NCI-H748 (cell line): ENCODE measurements around the gene SFMBT2.

Source experiments
- DNase-seq: peaks from one replicate; lab custom pipeline; 2025; ENCODE audit not compliant: unreplicated experiment; lab: John Stamatoyannopoulos, UW

Gene SFMBT2

DNA sequence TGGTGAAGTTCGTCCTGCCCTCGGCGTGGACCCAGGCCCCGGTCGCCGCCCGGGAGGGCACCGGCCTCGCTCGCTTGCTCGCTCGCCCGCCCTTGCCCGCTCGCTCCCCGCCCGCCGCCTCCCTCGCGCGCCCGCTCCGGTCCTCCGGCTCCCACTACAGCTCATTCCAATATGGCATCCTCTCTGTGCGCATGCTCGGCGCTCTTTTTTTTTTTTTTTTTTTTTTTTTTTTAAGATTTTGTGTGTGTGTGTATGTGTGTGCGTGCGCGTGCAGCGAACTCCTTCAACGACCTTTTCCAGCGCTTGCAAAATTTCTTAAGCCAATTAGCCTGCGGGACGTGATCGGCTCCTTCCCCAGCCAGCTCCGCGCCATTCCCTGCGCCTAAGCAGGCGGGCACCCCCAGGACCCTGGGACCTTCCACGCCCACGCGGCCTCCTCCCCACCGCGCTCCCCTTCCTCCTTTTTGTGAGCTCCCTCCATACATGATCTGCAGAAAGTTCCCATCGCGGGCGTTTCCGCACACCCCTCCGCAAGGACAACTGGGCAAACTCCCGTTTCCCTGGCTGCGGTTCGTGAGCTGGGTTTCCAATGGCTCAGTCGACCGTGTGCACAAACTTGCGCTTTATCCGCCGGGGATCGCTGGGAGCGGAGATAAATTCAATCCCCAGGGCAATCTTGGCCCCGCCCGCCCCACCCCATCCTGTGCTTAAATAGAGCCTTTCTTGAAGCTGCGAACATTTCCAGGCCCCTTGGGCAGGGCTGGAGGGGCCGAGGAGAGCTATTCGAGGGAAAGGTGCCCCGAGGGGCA, at the start of gene SFMBT2:
Gene SFMBT2, minus strand, starts transcription at position 173 of the 809 bp plus-strand sequence. CDS start 29,136 bp downstream, outside the sequence.
- peak; percentile 39 for DNase-seq

- no peak for DNase-seq
These were observed 49.2 kb upstream of the SFMBT2 start for GRCh38 chr10:7460006-7460405.

DNA sequence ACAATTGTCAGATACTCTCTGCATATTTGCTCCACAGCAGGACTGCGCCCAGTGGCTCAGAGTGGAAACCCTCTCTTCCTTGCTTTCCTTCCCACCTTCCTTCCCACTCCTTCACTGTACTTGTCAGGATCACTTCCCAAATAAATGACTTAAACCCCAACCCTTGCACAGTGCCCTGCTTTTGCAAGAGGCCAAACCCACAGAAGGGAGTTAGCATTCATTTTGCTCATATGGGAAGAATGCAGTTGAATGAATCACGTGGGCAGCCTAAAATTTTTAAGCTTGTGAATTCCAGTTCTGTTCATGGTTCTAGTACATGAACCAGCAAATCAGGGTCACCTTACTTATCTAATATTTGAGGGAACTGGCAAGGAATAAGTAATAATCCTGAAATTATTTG, 47.7 kb upstream of the SFMBT2 start:
- no peak for DNase-seq

GRCh38 chr10:7457478-7458316, 46.9 kb upstream of the SFMBT2 start:
- DNase-seq: no peak

DNA sequence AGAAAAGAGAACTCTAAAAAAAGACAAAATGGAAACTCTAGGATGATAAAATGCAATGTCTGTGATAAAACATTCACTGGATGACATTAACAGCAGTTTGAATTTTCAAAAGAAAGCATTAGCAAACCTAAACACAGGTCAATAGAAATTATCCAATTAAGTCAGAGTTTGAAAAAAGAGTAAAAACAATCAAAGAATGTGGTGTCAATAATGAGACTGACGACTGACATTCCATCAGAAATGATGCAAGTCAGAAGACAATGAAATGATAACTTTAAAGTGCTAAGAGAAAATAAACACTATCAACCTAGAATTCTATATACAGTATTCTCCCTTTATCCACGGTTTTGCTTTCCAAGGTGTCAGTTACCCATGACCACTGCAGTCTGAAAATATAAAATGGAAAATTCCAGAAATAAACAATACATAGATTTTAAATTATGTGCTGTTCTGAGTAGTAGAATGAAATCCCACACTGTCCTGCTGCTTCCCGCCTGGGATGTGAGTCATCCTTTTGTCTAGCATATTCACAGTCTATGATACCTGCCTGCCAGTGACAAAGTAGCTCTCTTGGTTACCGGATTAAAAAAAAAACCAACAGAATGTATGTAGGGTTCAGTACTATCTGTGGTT, 38.3 kb upstream of the SFMBT2 start:
- no peak for DNase-seq

- no peak for DNase-seq
These were observed 34.8 kb upstream of the SFMBT2 start for GRCh38 chr10:7445474-7446185.

GRCh38 chr10:7444551-7445121, 33.8 kb upstream of the SFMBT2 start:
- peak; percentile 45 for DNase-seq

- no peak for DNase-seq
These were observed 32.2 kb upstream of the SFMBT2 start for GRCh38 chr10:7443036-7443435.

DNA sequence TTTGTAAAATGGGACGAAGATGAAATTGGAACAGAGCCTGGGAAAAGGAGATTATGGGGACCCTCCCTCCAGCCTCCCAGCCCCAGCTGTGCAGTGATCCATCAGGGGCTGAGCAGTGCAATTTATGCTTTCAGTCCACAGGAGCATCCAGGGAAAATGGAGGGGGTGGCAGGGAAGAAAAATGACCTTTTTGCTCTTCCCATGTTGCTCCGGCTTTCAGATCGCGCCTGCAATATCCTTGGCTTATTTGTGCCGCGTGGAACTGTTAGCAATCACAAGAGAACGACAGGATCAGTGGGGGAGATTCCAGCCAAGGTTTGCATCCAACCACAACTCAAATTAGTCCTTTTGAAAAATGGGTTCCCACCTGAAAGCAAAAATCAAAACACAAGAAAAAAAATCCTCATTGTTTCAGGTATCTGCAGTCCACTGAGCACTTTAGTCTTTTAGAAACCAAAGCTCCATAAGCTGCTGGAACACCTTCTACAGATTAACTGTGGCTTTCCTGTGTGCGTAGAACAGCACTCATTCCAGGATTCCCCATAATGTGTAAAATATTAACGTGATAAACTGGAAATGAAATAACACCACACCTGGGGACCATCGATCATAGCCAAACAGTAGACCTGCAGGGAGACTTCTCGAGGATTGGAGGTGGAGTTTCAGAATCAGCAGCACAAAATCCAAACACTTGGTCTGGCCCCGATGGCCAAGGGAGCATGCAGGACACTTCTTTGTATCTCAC, 30.7 kb upstream of the SFMBT2 start:
- DNase-seq: no peak

- no peak for DNase-seq
These were observed 28.9 kb upstream of the SFMBT2 start for GRCh38 chr10:7439696-7440095.

GRCh38 chr10:7438196-7438986, 27.6 kb upstream of the SFMBT2 start:
- peak; percentile 33 for DNase-seq

- no peak for DNase-seq
These were observed 25.8 kb upstream of the SFMBT2 start for GRCh38 chr10:7436490-7437100.

DNA sequence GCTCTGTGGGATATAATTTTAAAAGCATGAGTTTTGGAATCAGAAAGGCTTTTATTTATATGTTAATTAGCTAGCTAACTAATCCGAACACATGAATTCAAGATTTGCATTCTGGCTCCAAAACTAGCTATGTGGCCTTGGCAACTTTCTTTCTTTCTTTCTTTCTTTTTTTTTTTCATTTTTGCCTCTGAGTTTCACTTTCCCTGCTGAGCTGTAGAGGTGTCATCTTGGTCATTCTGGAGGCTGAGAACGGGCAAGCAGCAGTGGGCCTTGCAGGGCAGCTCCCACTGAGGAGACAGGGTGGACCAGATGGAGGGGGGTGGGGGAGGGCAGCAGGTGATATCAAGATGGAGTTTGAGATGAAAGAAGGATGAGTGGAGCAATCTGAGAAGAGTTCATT, 24.8 kb upstream of the SFMBT2 start:
- DNase-seq: no peak

- DNase-seq: no peak
These were observed 23.5 kb upstream of the SFMBT2 start for GRCh38 chr10:7434378-7434777.

DNA sequence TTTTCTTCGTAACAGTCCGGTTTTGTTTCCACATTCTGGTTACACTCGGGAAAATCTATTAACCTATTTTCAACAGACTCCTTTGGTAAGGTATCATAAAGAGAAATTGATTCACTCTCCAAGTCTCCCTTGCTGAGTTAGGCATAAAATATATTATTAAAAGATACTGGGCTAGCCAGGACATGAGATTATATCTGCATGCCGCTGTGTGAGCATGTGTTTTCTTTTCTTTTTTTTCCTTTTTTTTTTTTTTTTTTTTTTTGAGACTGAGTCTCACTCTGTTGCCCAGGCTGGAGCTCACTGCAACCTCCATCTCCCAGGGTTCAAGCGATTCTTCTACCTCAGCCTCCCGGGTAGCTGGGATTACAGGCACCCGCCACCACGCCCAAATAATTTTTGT, 23.0 kb upstream of the SFMBT2 start:
- DNase-seq: no peak

- DNase-seq: peak; percentile 80
These were observed 22.3 kb upstream of the SFMBT2 start for GRCh38 chr10:7432884-7433726.

DNA sequence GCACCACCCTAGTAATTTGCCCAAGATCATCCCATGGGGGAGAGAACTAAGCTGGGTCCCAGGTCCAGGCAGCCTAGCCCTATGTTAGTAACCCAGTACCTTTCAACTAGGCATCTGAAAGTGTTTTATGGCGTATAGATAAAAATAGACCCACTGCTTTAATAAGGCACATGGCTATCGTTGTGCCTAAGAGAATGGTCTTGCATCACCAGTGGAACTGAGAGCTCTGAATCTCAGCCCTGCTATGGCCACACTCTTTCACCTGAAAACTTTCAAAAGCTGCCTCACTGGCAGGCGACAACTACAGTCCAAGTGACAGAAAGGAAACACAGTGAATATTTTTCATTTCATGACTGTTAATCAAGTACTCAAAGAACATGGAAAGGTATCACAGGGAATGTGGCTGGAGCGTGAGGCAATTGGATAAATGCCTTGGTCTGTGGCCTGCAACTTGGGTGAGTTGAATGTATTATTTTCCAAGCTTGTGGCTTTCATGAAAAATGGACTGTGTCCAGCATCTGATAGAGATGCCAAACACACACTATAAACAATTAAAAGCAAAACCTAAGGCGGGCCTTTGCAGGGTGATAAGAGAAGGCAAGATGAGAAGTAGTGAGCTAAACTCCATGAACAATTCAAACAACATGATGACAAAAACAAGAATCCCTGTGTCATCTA, 18.0 kb upstream of the SFMBT2 start:
- no peak for DNase-seq
